ENCODE measurements around the gene MFRP. TPM values are rescaled to one million over a fixed set of nuclear protein-coding genes. Genes with fewer than 3 reads are reported as not detected.
A peak's percentile ranks its signal among the peaks of the same experiment; 100 is the strongest.

Gene MFRP
- total and polyA plus RNA-seq, 9 of the 15 experiments (the other 6 are each of a cell fraction or from before 2014, with no cell fraction given), result not detected

DNA sequence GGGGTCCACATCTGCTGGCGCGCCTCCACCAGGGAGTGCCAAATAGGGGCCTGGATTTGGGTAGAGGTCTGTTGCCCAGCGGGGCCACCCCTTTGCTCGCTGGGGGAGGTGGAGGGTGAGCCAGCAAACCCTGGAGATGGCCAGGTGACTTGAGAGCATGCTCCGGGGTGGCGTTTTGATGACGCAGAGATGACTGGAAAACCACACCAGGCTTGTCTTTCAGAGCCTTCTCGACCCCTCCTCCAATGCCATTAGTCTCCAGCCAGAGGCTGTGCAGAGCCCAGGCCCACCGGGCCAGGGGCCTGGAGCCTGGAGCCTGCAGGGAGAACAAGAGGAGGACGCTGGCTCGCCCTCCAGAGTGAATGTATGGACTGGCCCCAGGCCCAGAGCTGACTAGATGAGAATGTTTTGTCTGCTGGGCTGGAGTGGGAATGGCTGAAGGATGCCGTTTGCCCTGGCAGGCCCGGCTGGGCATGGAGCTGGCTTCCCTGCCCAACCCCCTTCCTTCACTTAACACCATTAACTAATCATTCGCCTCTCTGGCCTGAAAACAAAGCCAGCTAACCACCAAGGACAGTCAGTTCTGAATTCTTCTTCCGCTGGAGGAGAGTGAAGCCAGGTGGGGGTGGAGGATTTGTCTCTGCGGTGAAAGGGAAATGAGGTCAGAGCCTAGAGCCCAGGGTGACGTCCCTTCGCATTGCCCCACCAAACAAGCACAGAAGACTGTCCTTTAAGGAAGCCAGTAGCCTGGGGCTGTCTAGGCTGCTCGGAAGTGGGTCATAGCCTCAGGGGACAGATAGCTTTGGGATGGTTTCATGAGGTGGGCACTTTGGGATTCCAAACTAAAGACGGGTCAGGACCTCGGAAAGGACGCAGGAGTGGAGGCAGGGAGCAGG, 28.0 kb downstream of the MFRP start (continued):
- TF ChIP-seq ETS2 (tag; IDR thresholded peaks at IDR 0.05; ENCODE audit: borderline replicate concordance, poor library complexity, severe bottlenecking), result no peak
- no peak; the same call in 1 of the 2 replicates for TF ChIP-seq ZNF239 (CRISPR knock-in tag; IDR thresholded peaks at IDR 0.05)
- TF ChIP-seq NFYB (IDR thresholded peaks at IDR 0.05; ENCODE audit: extremely low read depth, insufficient read length), result no peak
- TF ChIP-seq FOXM1 (IDR thresholded peaks at IDR 0.05; ENCODE audit: low read depth), result no peak
- TF ChIP-seq FOXM1 (CRISPR knock-in tag; IDR thresholded peaks at IDR 0.05; ENCODE audit: low read depth), result no peak; the same call in 1 of the 2 replicates
- TF ChIP-seq FOSL1 (tag; conservative IDR thresholded peaks at IDR 0.05), result peak; percentile 55
- 0 out of 4 replicates have a peak, but pooled peaks of 1 of the 2 experiments have one; percentile 27 for TF ChIP-seq ZNF639 (CRISPR knock-in tag; conservative IDR thresholded peaks at IDR 0.05 in 1 of 2, IDR thresholded peaks at IDR 0.05 in 1 of 2)
- TF ChIP-seq RBM34 (IDR thresholded peaks at IDR 0.05; ENCODE audit: borderline replicate concordance, insufficient read depth, low read length), result no peak

Data from K562 (cell line).